Breast epithelium (tissue), 4 donors: Measurements from ENCODE around the gene RIT2. TPM values are rescaled to one million over a fixed set of nuclear protein-coding genes. Genes with fewer than 3 reads are reported as not detected.

Experiments used
- DNase-seq, 2 donors: peaks; one replicate each; pipeline ENCODE4 v3.0.0-alpha.2; 2019; ENCODE audit warnings: low spot score in 2 of 2
- H3K27ac ChIP-seq, 2 donors: fragments of 200-600 bp; sonication (generic) in 1 of 2; one replicate each; pipeline ENCODE4 v1.5.1; 2016 to 2019; ENCODE audit warnings: mild to moderate bottlenecking in 1 of 2
- H3K27me3 ChIP-seq, 2 donors: fragments of 200-600 bp; sonication (generic) in 1 of 2; one replicate each; pipeline versions ENCODE4 v1.5.1 to v1.6.0; 2017 to 2019; ENCODE audit warnings: control low read depth in 1 of 2, mild to moderate bottlenecking in 1 of 2
- H3K36me3 ChIP-seq: fragments of 200-600 bp; one replicate; pipeline ENCODE4 v1.5.1; 2019
- H3K4me1 ChIP-seq, 2 donors: fragments of 200-600 bp; sonication (generic); one replicate each; pipeline ENCODE4 v1.5.1; 2016 to 2019; ENCODE audit warnings: control low read depth in 1 of 2
- H3K4me3 ChIP-seq, 3 donors: fragments of 200-600 bp; sonication (generic); 1 replicate in 2 of 3; 2 replicates in 1 of 3; pipeline ENCODE4 v1.5.1; 2016 to 2019; ENCODE audit warnings: mild to moderate bottlenecking in 3 of 3, moderate library complexity in 2 of 3
- H3K9me3 ChIP-seq, 2 donors: fragments of 200-600 bp; sonication (generic) in 1 of 2; one replicate each; pipeline ENCODE4 v1.5.1; 2016 to 2019; ENCODE audit warnings: control low read depth in 1 of 2
- CTCF ChIP-seq, 3 donors: fragments of 450-650 bp; IDR thresholded peaks; one replicate each; pipeline ENCODE4 v1.5.1; 2016 to 2017; ENCODE audit warnings: antibody characterized with exemption in 3 of 3, mild to moderate bottlenecking in 3 of 3, moderate library complexity in 3 of 3
- POLR2A ChIP-seq: fragments of 450-650 bp; IDR thresholded peaks from one replicate; pipeline ENCODE4 v1.6.1; 2016; ENCODE audit warnings: antibody characterized with exemption, mild to moderate bottlenecking, moderate library complexity
- POLR2AphosphoS5 ChIP-seq, 3 donors: sonication (generic); formaldehyde crosslinking; IDR thresholded peaks; one replicate each; pipeline ENCODE4 v1.6.1; 2017; ENCODE audit warnings: antibody characterized with exemption in 3 of 3
- intact Hi-C: fragments of 100-400 bp; cut with DNase I; formaldehyde crosslinking; loops from one replicate; pipeline ENCODE4 v1.15.1; 2023; ENCODE audit warnings: low total_unique reads
- total RNA-seq, 3 donors: library from RNA; depleted of rRNA; stranded (reverse); fragments of >200 nt; gene quantifications; one replicate each; pipeline ENCODE4 v1.1.0, GENCODE V29; 2016

The RIT2 gene
- not detected for total RNA-seq

GRCh38 chr18:43115076-43115921 is at the start of gene RIT2:
Gene RIT2, minus strand, starts transcription at chr18:43115685.
- TF ChIP-seq POLR2AphosphoS5 (IDR thresholded peaks at IDR 0.05) (no peak), POLR2A (no peak), CTCF (IDR thresholded peaks at IDR 0.05) (no peak)
- Histone ChIP-seq H3K9me3 (no peaks in the 10 kb centered on the region), H3K27me3 (no peaks in the 10 kb centered on the region), H3K4me1 (no peaks in the 10 kb centered on the region), H3K36me3 (no peaks in the 10 kb centered on the region), H3K4me3 (no peak within 1 kb of the TSS), H3K27ac (no peak within 1 kb of the TSS)
- DNase-seq = no peak
- intact Hi-C loops = no loop called here

GRCh38 chr18:43161528-43161927 is 46.0 kb upstream of the RIT2 start:
- intact Hi-C loops = no loop called here
- Histone ChIP-seq H3K27me3 (no peaks in the 10 kb centered on the region), H3K9me3 (peaks cover 5 to 24% of the 10 kb centered on the region in 2 donors), H3K4me3 (no peak overlapping the region), H3K4me1 (no peaks in the 10 kb centered on the region), H3K27ac (no peak overlapping the region), H3K36me3 (no peaks in the 10 kb centered on the region)
- no peak for DNase-seq
- no peak for TF ChIP-seq POLR2A
- TF ChIP-seq CTCF (IDR thresholded peaks at IDR 0.05) = no peak
- no peak for TF ChIP-seq POLR2AphosphoS5 (IDR thresholded peaks at IDR 0.05)

GRCh38 chr18:43160509-43160908 is 45.0 kb upstream of the RIT2 start:
- Histone ChIP-seq H3K36me3 (no peaks in the 10 kb centered on the region), H3K4me3 (no peak overlapping the region), H3K27me3 (no peaks in the 10 kb centered on the region), H3K9me3 (peaks cover 2 to 19% of the 10 kb centered on the region in 2 donors), H3K27ac (no peak overlapping the region), H3K4me1 (no peaks in the 10 kb centered on the region)
- no peak for DNase-seq
- intact Hi-C loops = no loop called here
- TF ChIP-seq POLR2A (no peak), POLR2AphosphoS5 (IDR thresholded peaks at IDR 0.05) (no peak), CTCF (IDR thresholded peaks at IDR 0.05) (no peak)

GRCh38 chr18:43159926-43160325 is 44.4 kb upstream of the RIT2 start:
- DNase-seq = no peak
- Histone ChIP-seq H3K36me3 (no peaks in the 10 kb centered on the region), H3K27me3 (no peaks in the 10 kb centered on the region), H3K27ac (no peak overlapping the region), H3K4me1 (no peaks in the 10 kb centered on the region), H3K9me3 (peaks cover 0 to 14% of the 10 kb centered on the region in 2 donors), H3K4me3 (no peak overlapping the region)
- intact Hi-C loops = loop anchor here (5.0 kb wide), 1 partner anchor 648 kb away; no protein-coding TSS in a partner anchor
- no peak for TF ChIP-seq CTCF (IDR thresholded peaks at IDR 0.05)
- TF ChIP-seq POLR2AphosphoS5 (IDR thresholded peaks at IDR 0.05) = no peak
- no peak for TF ChIP-seq POLR2A

GRCh38 chr18:43159086-43159770 is 43.7 kb upstream of the RIT2 start:
- Histone ChIP-seq H3K27ac (no peak overlapping the region), H3K4me3 (no peak overlapping the region), H3K9me3 (peaks cover 0 to 7% of the 10 kb centered on the region in 2 donors), H3K4me1 (no peaks in the 10 kb centered on the region), H3K27me3 (no peaks in the 10 kb centered on the region), H3K36me3 (no peaks in the 10 kb centered on the region)
- intact Hi-C loops = loop anchor here (5.0 kb wide), 1 partner anchor 647 kb away; no protein-coding TSS in a partner anchor
- no peak for DNase-seq
- TF ChIP-seq POLR2A = no peak
- TF ChIP-seq CTCF (IDR thresholded peaks at IDR 0.05) = no peak
